GM23338 (cell line): ENCODE data around the gene RABL3.

Source experiments
- CREB1 ChIP-seq: fragments of 250-450 bp; sonication (Bioruptor Pico); IDR thresholded peaks from 2 replicates; pipeline ENCODE4 v1.5.0; 2020; ENCODE audit warnings: low read depth, mild to moderate bottlenecking, moderate library complexity
- ETS1 ChIP-seq: IDR thresholded peaks from 2 replicates; pipeline ENCODE4 v1.6.1; 2016; ENCODE audit warnings: antibody characterized with exemption
- EZH2 ChIP-seq: fragments of 200-600 bp; sonication (generic); IDR thresholded peaks from one replicate; pipeline ENCODE4 v1.8.0; 2017; ENCODE audit warnings: antibody characterized with exemption, mild to moderate bottlenecking, low read depth; ENCODE audit not compliant: unreplicated experiment
- EZH2phosphoT487 ChIP-seq: fragments of 200-600 bp; sonication (generic); IDR thresholded peaks from one replicate; pipeline ENCODE4 v1.8.1; 2018; ENCODE audit warnings: antibody characterized with exemption; ENCODE audit not compliant: unreplicated experiment
- JUNB ChIP-seq: IDR thresholded peaks from one replicate; pipeline ENCODE4 v1.6.1; 2016; ENCODE audit warnings: antibody characterized with exemption; ENCODE audit not compliant: unreplicated experiment
- NANOG ChIP-seq: IDR thresholded peaks from 2 replicates; pipeline ENCODE4 v1.6.1; 2016; ENCODE audit warnings: antibody characterized with exemption, borderline replicate concordance
- POLR2AphosphoS5 ChIP-seq: IDR thresholded peaks from 2 replicates; pipeline ENCODE4 v1.6.1; 2016; ENCODE audit warnings: antibody characterized with exemption, low read depth
- REST ChIP-seq: IDR thresholded peaks from one replicate; pipeline ENCODE4 v1.6.1; 2018; ENCODE audit warnings: antibody characterized with exemption; ENCODE audit not compliant: unreplicated experiment
- STAT1 ChIP-seq: IDR thresholded peaks from one replicate; pipeline ENCODE4 v1.6.1; 2016; ENCODE audit warnings: antibody characterized with exemption; ENCODE audit not compliant: unreplicated experiment
- ZNF114 ChIP-seq: fragments of 250-450 bp; sonication (Bioruptor Pico); IDR thresholded peaks from 2 replicates; pipeline ENCODE4 v1.5.0; 2020; ENCODE audit warnings: mild to moderate bottlenecking, moderate library complexity
- ZNF331 ChIP-seq: fragments of 250-450 bp; sonication (Bioruptor Pico); IDR thresholded peaks from 2 replicates; pipeline ENCODE4 v1.5.0; 2020; ENCODE audit warnings: low read depth, mild to moderate bottlenecking, moderate library complexity
- TF ChIP-seq, protein P1 (sequence below), 2 experiments: fragments of 200-600 bp in 1 of 2; sonication (generic) in 1 of 2; conservative IDR thresholded peaks; 2 replicates each; pipeline versions ENCODE4 v1.5.1 to v1.6.1; 2016 to 2017; ENCODE audit warnings: antibody characterized with exemption in 2 of 2, low read depth in 2 of 2, mild to moderate bottlenecking in 2 of 2, moderate library complexity in 1 of 2
- TF ChIP-seq, protein P2 (sequence below): fragments of 250-450 bp; sonication (Bioruptor Pico); IDR thresholded peaks from 2 replicates; pipeline ENCODE4 v1.5.0; 2020; ENCODE audit warnings: mild to moderate bottlenecking, moderate library complexity

GRCh38 chr3:120688121-120688520, 54.2 kb downstream of the RABL3 start:
- TF ChIP-seq, protein P1, sequence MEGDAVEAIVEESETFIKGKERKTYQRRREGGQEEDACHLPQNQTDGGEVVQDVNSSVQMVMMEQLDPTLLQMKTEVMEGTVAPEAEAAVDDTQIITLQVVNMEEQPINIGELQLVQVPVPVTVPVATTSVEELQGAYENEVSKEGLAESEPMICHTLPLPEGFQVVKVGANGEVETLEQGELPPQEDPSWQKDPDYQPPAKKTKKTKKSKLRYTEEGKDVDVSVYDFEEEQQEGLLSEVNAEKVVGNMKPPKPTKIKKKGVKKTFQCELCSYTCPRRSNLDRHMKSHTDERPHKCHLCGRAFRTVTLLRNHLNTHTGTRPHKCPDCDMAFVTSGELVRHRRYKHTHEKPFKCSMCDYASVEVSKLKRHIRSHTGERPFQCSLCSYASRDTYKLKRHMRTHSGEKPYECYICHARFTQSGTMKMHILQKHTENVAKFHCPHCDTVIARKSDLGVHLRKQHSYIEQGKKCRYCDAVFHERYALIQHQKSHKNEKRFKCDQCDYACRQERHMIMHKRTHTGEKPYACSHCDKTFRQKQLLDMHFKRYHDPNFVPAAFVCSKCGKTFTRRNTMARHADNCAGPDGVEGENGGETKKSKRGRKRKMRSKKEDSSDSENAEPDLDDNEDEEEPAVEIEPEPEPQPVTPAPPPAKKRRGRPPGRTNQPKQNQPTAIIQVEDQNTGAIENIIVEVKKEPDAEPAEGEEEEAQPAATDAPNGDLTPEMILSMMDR (conservative IDR thresholded peaks at IDR 0.05; ENCODE audit: low read depth in 2 of 2), result no peak
- TF ChIP-seq EZH2phosphoT487, result no peak
- TF ChIP-seq REST, result no peak
- no peak for TF ChIP-seq ZNF114 (CRISPR knock-in tag)
- TF ChIP-seq EZH2, result no peak
- TF ChIP-seq POLR2AphosphoS5, result no peak
- no peak for TF ChIP-seq ZNF331 (CRISPR knock-in tag)
- TF ChIP-seq STAT1, result no peak
- no peak for TF ChIP-seq JUNB
- TF ChIP-seq, protein P2, sequence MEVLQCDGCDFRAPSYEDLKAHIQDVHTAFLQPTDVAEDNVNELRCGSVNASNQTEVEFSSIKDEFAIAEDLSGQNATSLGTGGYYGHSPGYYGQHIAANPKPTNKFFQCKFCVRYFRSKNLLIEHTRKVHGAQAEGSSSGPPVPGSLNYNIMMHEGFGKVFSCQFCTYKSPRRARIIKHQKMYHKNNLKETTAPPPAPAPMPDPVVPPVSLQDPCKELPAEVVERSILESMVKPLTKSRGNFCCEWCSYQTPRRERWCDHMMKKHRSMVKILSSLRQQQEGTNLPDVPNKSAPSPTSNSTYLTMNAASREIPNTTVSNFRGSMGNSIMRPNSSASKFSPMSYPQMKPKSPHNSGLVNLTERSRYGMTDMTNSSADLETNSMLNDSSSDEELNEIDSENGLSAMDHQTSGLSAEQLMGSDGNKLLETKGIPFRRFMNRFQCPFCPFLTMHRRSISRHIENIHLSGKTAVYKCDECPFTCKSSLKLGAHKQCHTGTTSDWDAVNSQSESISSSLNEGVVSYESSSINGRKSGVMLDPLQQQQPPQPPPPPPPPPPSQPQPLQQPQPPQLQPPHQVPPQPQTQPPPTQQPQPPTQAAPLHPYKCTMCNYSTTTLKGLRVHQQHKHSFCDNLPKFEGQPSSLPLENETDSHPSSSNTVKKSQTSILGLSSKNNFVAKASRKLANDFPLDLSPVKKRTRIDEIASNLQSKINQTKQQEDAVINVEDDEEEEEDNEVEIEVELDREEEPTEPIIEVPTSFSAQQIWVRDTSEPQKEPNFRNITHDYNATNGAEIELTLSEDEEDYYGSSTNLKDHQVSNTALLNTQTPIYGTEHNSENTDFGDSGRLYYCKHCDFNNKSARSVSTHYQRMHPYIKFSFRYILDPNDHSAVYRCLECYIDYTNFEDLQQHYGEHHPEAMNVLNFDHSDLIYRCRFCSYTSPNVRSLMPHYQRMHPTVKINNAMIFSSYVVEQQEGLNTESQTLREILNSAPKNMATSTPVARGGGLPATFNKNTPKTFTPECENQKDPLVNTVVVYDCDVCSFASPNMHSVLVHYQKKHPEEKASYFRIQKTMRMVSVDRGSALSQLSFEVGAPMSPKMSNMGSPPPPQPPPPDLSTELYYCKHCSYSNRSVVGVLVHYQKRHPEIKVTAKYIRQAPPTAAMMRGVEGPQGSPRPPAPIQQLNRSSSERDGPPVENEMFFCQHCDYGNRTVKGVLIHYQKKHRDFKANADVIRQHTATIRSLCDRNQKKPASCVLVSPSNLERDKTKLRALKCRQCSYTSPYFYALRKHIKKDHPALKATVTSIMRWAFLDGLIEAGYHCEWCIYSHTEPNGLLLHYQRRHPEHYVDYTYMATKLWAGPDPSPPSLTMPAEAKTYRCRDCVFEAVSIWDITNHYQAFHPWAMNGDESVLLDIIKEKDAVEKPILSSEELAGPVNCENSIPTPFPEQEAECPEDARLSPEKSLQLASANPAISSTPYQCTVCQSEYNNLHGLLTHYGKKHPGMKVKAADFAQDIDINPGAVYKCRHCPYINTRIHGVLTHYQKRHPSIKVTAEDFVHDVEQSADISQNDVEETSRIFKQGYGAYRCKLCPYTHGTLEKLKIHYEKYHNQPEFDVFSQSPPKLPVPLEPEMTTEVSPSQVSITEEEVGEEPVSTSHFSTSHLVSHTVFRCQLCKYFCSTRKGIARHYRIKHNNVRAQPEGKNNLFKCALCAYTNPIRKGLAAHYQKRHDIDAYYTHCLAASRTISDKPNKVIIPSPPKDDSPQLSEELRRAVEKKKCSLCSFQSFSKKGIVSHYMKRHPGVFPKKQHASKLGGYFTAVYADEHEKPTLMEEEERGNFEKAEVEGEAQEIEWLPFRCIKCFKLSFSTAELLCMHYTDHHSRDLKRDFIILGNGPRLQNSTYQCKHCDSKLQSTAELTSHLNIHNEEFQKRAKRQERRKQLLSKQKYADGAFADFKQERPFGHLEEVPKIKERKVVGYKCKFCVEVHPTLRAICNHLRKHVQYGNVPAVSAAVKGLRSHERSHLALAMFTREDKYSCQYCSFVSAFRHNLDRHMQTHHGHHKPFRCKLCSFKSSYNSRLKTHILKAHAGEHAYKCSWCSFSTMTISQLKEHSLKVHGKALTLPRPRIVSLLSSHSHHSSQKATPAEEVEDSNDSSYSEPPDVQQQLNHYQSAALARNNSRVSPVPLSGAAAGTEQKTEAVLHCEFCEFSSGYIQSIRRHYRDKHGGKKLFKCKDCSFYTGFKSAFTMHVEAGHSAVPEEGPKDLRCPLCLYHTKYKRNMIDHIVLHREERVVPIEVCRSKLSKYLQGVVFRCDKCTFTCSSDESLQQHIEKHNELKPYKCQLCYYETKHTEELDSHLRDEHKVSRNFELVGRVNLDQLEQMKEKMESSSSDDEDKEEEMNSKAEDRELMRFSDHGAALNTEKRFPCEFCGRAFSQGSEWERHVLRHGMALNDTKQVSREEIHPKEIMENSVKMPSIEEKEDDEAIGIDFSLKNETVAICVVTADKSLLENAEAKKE (CRISPR knock-in tag), result no peak
- TF ChIP-seq NANOG, result no peak
- no peak for TF ChIP-seq CREB1
- TF ChIP-seq ETS1, result no peak
